ENCODE data around the gene IFI30. TPM values are rescaled to one million over a fixed set of nuclear protein-coding genes. Genes with fewer than 3 reads are reported as not detected.

The IFI30 gene
- total RNA-seq, 1 donor from 2014 or later = 682 TPM

GRCh38 chr19:18152817-18153555 lies 20.6 kb upstream of the IFI30 start, which contains the start of gene PIK3R2:
Gene PIK3R2, plus strand, starts transcription at chr19:18153163. Its CDS starts 2,717 bp downstream, at chr19:18155880.
- no peaks in the 10 kb centered on the region for H3K27me3 ChIP-seq (ENCODE audit: low read depth)
- peak within 1 kb of the TSS; percentile 95 for H3K27ac ChIP-seq
- intact Hi-C loops (cut with DNase I) = no loop called here
- peak; percentile 100 for DNase-seq
- H3K36me3 ChIP-seq = peaks cover 12% of the 10 kb centered on the region
- H3K4me3 ChIP-seq = peak within 1 kb of the TSS; percentile 83
- no peaks in the 10 kb centered on the region for H3K9me3 ChIP-seq
- TF ChIP-seq, protein P1, sequence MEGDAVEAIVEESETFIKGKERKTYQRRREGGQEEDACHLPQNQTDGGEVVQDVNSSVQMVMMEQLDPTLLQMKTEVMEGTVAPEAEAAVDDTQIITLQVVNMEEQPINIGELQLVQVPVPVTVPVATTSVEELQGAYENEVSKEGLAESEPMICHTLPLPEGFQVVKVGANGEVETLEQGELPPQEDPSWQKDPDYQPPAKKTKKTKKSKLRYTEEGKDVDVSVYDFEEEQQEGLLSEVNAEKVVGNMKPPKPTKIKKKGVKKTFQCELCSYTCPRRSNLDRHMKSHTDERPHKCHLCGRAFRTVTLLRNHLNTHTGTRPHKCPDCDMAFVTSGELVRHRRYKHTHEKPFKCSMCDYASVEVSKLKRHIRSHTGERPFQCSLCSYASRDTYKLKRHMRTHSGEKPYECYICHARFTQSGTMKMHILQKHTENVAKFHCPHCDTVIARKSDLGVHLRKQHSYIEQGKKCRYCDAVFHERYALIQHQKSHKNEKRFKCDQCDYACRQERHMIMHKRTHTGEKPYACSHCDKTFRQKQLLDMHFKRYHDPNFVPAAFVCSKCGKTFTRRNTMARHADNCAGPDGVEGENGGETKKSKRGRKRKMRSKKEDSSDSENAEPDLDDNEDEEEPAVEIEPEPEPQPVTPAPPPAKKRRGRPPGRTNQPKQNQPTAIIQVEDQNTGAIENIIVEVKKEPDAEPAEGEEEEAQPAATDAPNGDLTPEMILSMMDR (IDR thresholded peaks at IDR 0.05) = no peak
- ATAC-seq = peak; percentile 94
- H3K4me1 ChIP-seq = peaks cover 47% of the 10 kb centered on the region

- H3K27me3 ChIP-seq (ENCODE audit: low read depth) = no peaks in the 10 kb centered on the region
- TF ChIP-seq, protein P1 (IDR thresholded peaks at IDR 0.05) = no peak
- H3K36me3 ChIP-seq = peaks cover 12% of the 10 kb centered on the region
- peak; percentile 59 for DNase-seq
- H3K9me3 ChIP-seq = no peaks in the 10 kb centered on the region
- peak overlapping the region; percentile 95 for H3K27ac ChIP-seq
- H3K4me3 ChIP-seq = peak overlapping the region; percentile 83
- intact Hi-C loops (cut with DNase I) = no loop called here
- ATAC-seq = peak; percentile 0
- peaks cover 48% of the 10 kb centered on the region for H3K4me1 ChIP-seq
These were observed 20.0 kb upstream of the IFI30 start for GRCh38 chr19:18153556-18154134.

DNA sequence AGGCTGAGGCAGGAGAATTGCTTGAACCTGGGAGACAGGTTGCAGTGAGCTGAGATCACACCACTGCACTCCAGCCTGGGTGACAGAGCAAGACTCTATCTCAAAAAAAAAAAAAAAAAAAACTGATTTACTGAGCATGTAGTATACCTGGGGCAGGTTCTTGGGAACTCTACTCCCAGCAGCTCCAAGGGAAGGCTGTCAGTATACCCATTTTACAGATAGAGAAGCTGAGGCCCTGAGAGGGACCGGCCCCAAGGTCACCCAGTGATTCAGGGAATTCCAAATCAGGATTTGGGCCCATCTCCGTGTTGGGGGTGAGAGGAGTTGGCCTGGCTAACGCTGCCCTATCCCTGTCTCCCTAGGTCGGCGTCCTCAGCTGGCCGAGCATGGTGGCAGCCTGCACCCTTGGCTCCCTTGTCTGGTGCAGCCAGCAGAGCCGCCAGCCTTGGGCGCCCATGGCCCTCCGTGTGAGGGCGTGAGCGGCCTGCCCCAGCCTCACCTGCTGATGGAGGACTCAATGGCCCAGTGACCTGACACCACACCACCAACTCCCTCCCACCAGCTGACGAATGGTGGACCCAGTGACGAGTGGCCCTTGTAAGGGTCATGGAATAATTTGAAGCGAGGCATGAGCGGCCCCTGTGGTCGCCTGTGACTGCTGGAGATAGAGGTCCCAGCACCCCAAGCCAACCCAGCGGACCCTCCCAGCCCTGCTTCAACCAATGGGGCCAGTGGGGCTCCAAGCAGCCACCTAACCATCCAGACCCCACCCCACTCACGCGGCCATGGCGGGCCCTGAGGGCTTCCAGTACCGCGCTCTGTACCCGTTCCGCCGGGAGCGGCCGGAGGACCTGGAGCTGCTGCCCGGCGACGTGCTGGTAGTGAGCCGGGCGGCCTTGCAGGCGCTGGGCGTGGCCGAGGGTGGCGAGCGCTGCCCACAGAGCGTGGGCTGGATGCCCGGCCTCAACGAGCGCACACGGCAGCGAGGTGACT lies 18.2 kb upstream of the IFI30 start:
- peak; percentile 75 for DNase-seq
- no peak for ATAC-seq
- Histone ChIP-seq H3K4me3 (peak overlapping the region; percentile 7), H3K27ac (peak overlapping the region; percentile 38), H3K27me3 (ENCODE audit: low read depth) (no peaks in the 10 kb centered on the region), H3K4me1 (peaks cover 48% of the 10 kb centered on the region), H3K36me3 (peaks cover 12% of the 10 kb centered on the region), H3K9me3 (no peaks in the 10 kb centered on the region)
- TF ChIP-seq, protein P1 (IDR thresholded peaks at IDR 0.05) = no peak
- intact Hi-C loops (cut with DNase I) = no loop called here

DNA sequence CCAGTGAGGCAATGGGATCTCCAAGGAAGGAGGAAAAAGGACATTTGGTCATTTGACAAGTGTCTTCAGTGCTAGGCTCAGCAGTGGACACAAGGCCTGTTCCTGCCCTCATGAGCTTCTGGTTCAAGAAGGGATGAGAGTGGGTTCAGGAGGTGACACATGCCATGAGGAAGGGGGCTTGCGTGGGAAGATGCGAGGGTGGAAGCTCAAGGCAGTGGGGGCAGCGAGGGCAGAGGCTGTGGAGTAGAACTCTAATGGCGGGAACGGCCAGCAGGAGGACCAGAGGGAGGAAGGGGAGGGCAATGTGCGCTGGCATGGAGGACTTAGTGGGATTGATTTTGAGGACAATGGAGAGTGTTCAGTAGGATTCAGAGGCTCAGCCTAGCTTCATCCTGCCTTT lies 17.3 kb upstream of the IFI30 start:
- no peaks in the 10 kb centered on the region for H3K27me3 ChIP-seq (ENCODE audit: low read depth)
- intact Hi-C loops (cut with DNase I) = no loop called here
- peaks cover 12% of the 10 kb centered on the region for H3K36me3 ChIP-seq
- TF ChIP-seq, protein P1 (IDR thresholded peaks at IDR 0.05) = no peak
- ATAC-seq (no peak), DNase-seq (no peak)
- H3K27ac ChIP-seq = peak overlapping the region; percentile 59
- peaks cover 53% of the 10 kb centered on the region for H3K4me1 ChIP-seq
- H3K4me3 ChIP-seq = peak overlapping the region; percentile 7
- no peaks in the 10 kb centered on the region for H3K9me3 ChIP-seq

GRCh38 chr19:18156841-18157464 lies 16.7 kb upstream of the IFI30 start:
- TF ChIP-seq, protein P1 (IDR thresholded peaks at IDR 0.05) = no peak
- peaks cover 15% of the 10 kb centered on the region for H3K36me3 ChIP-seq
- ATAC-seq (peak; percentile 11 to 24), DNase-seq (peak; percentile 92)
- no peaks in the 10 kb centered on the region for H3K27me3 ChIP-seq (ENCODE audit: low read depth)
- H3K4me1 ChIP-seq = peaks cover 52% of the 10 kb centered on the region
- H3K4me3 ChIP-seq = no peak overlapping the region
- intact Hi-C loops (cut with DNase I) = no loop called here
- peak overlapping the region; percentile 59 for H3K27ac ChIP-seq
- H3K9me3 ChIP-seq = no peaks in the 10 kb centered on the region

Measured in lower lobe of right lung (tissue), 2 donors.